DOHH2 (cell line): ENCODE data around the gene ANKRD33.

Experiments used
- H3F3A ChIP-seq: fragments of 200-600 bp; sonication (generic), shearing (Covaris generic); 2 replicates; pipeline ENCODE4 v1.6.0; 2016; ENCODE audit warnings: antibody characterized with exemption, mild to moderate bottlenecking; ENCODE audit not compliant: control insufficient read depth, insufficient read depth
- H3K27ac ChIP-seq: fragments of 200-600 bp; sonication (generic); 2 replicates; pipeline ENCODE4 v1.5.1; 2014; ENCODE audit warnings: low read depth, mild to moderate bottlenecking, low read length, moderate library complexity
- H3K27me3 ChIP-seq: fragments of 200-600 bp; sonication (generic); 2 replicates; pipeline ENCODE4 v1.6.1; 2014; ENCODE audit warnings: mild to moderate bottlenecking, low read length, mixed read lengths; ENCODE audit not compliant: control insufficient read depth
- H3K36me3 ChIP-seq: fragments of 200-600 bp; sonication (generic); 2 replicates; pipeline ENCODE4 v1.6.1; 2014; ENCODE audit warnings: mild to moderate bottlenecking, low read length, moderate library complexity, mixed read lengths; ENCODE audit not compliant: control insufficient read depth
- H3K4me1 ChIP-seq: fragments of 200-600 bp; sonication (generic); 2 replicates; pipeline ENCODE4 v1.6.1; 2014; ENCODE audit warnings: mild to moderate bottlenecking, low read length, mixed read lengths; ENCODE audit not compliant: control insufficient read depth
- H3K4me2 ChIP-seq: fragments of 200-600 bp; sonication (generic); 2 replicates; pipeline ENCODE4 v1.6.0; 2014; ENCODE audit warnings: mild to moderate bottlenecking, low read length, moderate library complexity
- H3K4me3 ChIP-seq: fragments of 200-600 bp; sonication (generic); 2 replicates; pipeline ENCODE4 v1.5.1; 2014; ENCODE audit warnings: mild to moderate bottlenecking, low read length, mixed read lengths
- H3K79me2 ChIP-seq: fragments of 200-600 bp; sonication (generic); 2 replicates; pipeline ENCODE4 v1.6.1; 2014; ENCODE audit warnings: mild to moderate bottlenecking, low read length, mixed read lengths; ENCODE audit not compliant: control insufficient read depth
- H3K9me2 ChIP-seq: fragments of 200-600 bp; sonication (generic); replicated peaks from 2 replicates; pipeline ENCODE4 v1.6.1; 2014; ENCODE audit warnings: mild to moderate bottlenecking, low read length, mixed read lengths; ENCODE audit not compliant: control insufficient read depth
- H3K9me3 ChIP-seq: fragments of 200-600 bp; sonication (generic); 2 replicates; pipeline ENCODE4 v1.6.1; 2014; ENCODE audit warnings: antibody characterized with exemption, low read length, mixed read lengths; ENCODE audit not compliant: control insufficient read depth, insufficient read depth
- H4K20me1 ChIP-seq: fragments of 200-600 bp; sonication (generic); 2 replicates; pipeline ENCODE4 v1.6.0; 2014; ENCODE audit warnings: low read depth, mild to moderate bottlenecking, antibody characterized with exemption, low read length, moderate library complexity; ENCODE audit not compliant: control insufficient read depth, insufficient read depth
- CTCF ChIP-seq: fragments of 200-600 bp; sonication (generic); IDR thresholded peaks from one replicate; pipeline ENCODE4 v1.5.1; 2014; ENCODE audit warnings: antibody characterized with exemption, mild to moderate bottlenecking, low read depth, low read length; ENCODE audit not compliant: poor library complexity, severe bottlenecking
- EZH2phosphoT487 ChIP-seq: fragments of 200-600 bp; sonication (generic); IDR thresholded peaks from 2 replicates; pipeline ENCODE4 v1.6.1; 2017; ENCODE audit warnings: borderline replicate concordance, mild to moderate bottlenecking, antibody characterized with exemption, low read length, moderate library complexity, mixed read lengths

ANKRD33 gene

GRCh38 chr12:51873251-51873994, 14.5 kb upstream of the ANKRD33 start:
- no peaks in the 10 kb centered on the region for H3K9me2 ChIP-seq
- H3K4me1 ChIP-seq, result no peaks in the 10 kb centered on the region
- H3F3A ChIP-seq, result no peaks in the 10 kb centered on the region
- H3K27ac ChIP-seq, result no peak overlapping the region
- H3K27me3 ChIP-seq, result peaks cover 7% of the 10 kb centered on the region
- H4K20me1 ChIP-seq, result no peaks in the 10 kb centered on the region
- H3K36me3 ChIP-seq, result no peaks in the 10 kb centered on the region
- TF ChIP-seq EZH2phosphoT487, result no peak
- TF ChIP-seq CTCF, result no peak
- no peaks in the 10 kb centered on the region for H3K79me2 ChIP-seq
- no peaks in the 10 kb centered on the region for H3K9me3 ChIP-seq
- no peak overlapping the region for H3K4me3 ChIP-seq
- no peak overlapping the region for H3K4me2 ChIP-seq

DNA sequence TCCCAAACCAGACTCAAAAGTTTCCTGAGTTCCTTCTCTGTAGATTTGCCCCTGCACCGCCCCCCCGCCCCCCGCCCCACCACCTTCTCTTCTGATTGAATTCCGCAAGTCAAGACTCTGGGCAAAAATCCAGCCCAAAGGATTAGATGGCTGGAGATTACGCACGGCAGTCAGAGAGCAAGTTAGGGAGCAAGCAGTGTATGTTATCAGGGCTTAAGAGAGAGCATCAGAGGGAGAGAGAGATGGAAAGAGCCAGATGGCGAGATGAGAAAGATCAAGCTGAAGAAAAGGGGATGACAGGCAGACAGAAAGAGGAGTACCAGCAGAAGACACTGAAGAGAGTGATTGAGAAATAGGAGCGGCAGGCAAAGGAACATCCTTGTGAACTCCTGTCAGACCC, 13.9 kb upstream of the ANKRD33 start:
- Histone ChIP-seq H3K36me3 (no peaks in the 10 kb centered on the region), H3K79me2 (no peaks in the 10 kb centered on the region), H4K20me1 (no peaks in the 10 kb centered on the region), H3K4me3 (no peak overlapping the region), H3K4me2 (no peak overlapping the region), H3K27me3 (peaks cover 7% of the 10 kb centered on the region), H3K4me1 (no peaks in the 10 kb centered on the region), H3K9me3 (no peaks in the 10 kb centered on the region), H3K27ac (no peak overlapping the region), H3F3A (no peaks in the 10 kb centered on the region), H3K9me2 (no peaks in the 10 kb centered on the region)
- no peak for TF ChIP-seq EZH2phosphoT487
- no peak for TF ChIP-seq CTCF

DNA sequence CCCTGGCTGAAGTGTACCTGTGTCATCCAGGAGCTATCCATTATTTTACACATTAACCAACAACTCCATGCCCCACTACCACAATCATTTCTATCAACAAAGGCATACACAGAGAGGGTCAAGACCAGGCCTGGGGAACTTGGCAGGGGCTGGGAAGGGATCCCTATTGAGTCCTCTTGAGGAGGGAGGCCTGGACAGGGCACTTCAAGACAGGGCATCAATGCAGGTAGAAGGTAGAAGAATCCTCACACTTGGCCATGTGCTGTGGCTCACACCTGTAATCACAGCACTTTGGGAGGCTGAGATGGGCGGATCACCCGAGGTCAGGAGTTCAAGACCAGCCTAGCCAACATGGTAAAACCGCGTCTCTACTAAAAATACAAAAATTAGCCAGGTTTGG, 13.4 kb upstream of the ANKRD33 start:
- no peak overlapping the region for H3K4me3 ChIP-seq
- no peaks in the 10 kb centered on the region for H3K9me2 ChIP-seq
- H3K9me3 ChIP-seq, result no peaks in the 10 kb centered on the region
- no peaks in the 10 kb centered on the region for H3K4me1 ChIP-seq
- no peaks in the 10 kb centered on the region for H3K36me3 ChIP-seq
- peaks cover 7% of the 10 kb centered on the region for H3K27me3 ChIP-seq
- H3K4me2 ChIP-seq, result no peak overlapping the region
- no peak for TF ChIP-seq CTCF
- TF ChIP-seq EZH2phosphoT487, result no peak
- H3K79me2 ChIP-seq, result no peaks in the 10 kb centered on the region
- H3F3A ChIP-seq, result no peaks in the 10 kb centered on the region
- no peaks in the 10 kb centered on the region for H4K20me1 ChIP-seq
- no peak overlapping the region for H3K27ac ChIP-seq
